Endothelial cell of umbilical vein (primary cell): ENCODE data around the gene SPINK4. TPM values are rescaled to one million over a fixed set of nuclear protein-coding genes. Genes with fewer than 3 reads are reported as not detected.

ENCODE experiments used
- BruUV-seq: library from RNA; stranded (reverse); fragments of 400-500 nt; replicated peaks from 2 replicates; lab custom pipeline; 2021; lab: Mats Ljungman, UMichigan
- CTCF ChIA-PET: fragments of 300-600, 350-600 bp; sonication (Branson Sonifier 250); formaldehyde crosslinking; loops from one replicate; lab custom pipeline; 2021; ENCODE audit warnings: antibody characterized with exemption, inconsistent platforms; lab: Charles Lee
- POLR2A ChIA-PET: fragments of 300-600, 350-600 bp; sonication (Branson Sonifier 250); formaldehyde crosslinking; loops from one replicate; lab custom pipeline; 2021; ENCODE audit warnings: antibody characterized with exemption, inconsistent platforms; lab: Charles Lee
- DNase-seq: peaks from one replicate; pipeline ENCODE4 v3.0.0-alpha.2; 2011; ENCODE audit warnings: low read depth, low spot score
- FAIRE-seq: peaks from 2 replicates; lab custom pipeline; 2011; peaks lifted over from hg19 to GRCh38; lab: Jason Lieb, UNC
- H2AFZ ChIP-seq: 2 replicates; pipeline ENCODE4 v1.6.0; 2012; ENCODE audit warnings: low read depth, low read length, control low read depth, inconsistent platforms
- H3K27ac ChIP-seq: 2 replicates; pipeline ENCODE4 v1.5.1; 2011; ENCODE audit warnings: low read depth, mild to moderate bottlenecking, control low read depth, low read length, moderate library complexity; ENCODE audit not compliant: insufficient read depth
- H3K27me3 ChIP-seq, 2 experiments: 2 replicates each; pipeline versions ENCODE4 v1.6.0 to v1.6.1; 2011; ENCODE audit warnings: low read length in 2 of 2, mixed read lengths in 1 of 2; ENCODE audit not compliant: control insufficient read depth in 2 of 2, insufficient read depth in 2 of 2
- H3K36me3 ChIP-seq, 2 experiments: 2 replicates in 1 of 2; 3 replicates in 1 of 2; pipeline ENCODE4 v1.5.1; 2011; ENCODE audit warnings: low read length in 2 of 2, mild to moderate bottlenecking in 1 of 2, moderate library complexity in 1 of 2; ENCODE audit not compliant: control insufficient read depth in 2 of 2, insufficient read depth in 2 of 2; ENCODE audit errors: extremely low read depth in 1 of 2
- H3K4me1 ChIP-seq: 3 replicates; pipeline ENCODE4 v1.5.1; 2011; ENCODE audit warnings: mild to moderate bottlenecking, low read length; ENCODE audit not compliant: control insufficient read depth, insufficient read depth; ENCODE audit errors: extremely low read depth
- H3K4me2 ChIP-seq: 2 replicates; pipeline ENCODE4 v1.6.1; 2011; ENCODE audit warnings: low read length, control low read depth, mixed read lengths; ENCODE audit not compliant: insufficient read depth
- H3K4me3 ChIP-seq, 3 experiments: fragments of 200-600 bp in 1 of 3; sonication (generic), shearing (Covaris generic) in 1 of 3; replicated peaks in 1 of 3; 2 replicates each; pipeline ENCODE4 v1.5.1; 2011 to 2016; ENCODE audit warnings: control low read depth in 3 of 3, low read length in 3 of 3, mild to moderate bottlenecking in 2 of 3, inconsistent platforms in 1 of 3, low read depth in 1 of 3, moderate library complexity in 1 of 3; ENCODE audit not compliant: insufficient read depth in 1 of 3
- H3K79me2 ChIP-seq: 2 replicates; pipeline ENCODE4 v1.6.0; 2012; ENCODE audit warnings: low read length, inconsistent platforms; ENCODE audit not compliant: control insufficient read depth, insufficient read depth
- H3K9ac ChIP-seq: replicated peaks from 2 replicates; pipeline ENCODE3; 2011; ENCODE audit warnings: low read length, control low read depth; ENCODE audit not compliant: insufficient read depth; ENCODE audit errors: extremely low read depth
- H3K9me1 ChIP-seq: replicated peaks from 3 replicates; pipeline ENCODE4 v1.6.0; 2011; ENCODE audit warnings: mild to moderate bottlenecking, low read length; ENCODE audit not compliant: control insufficient read depth, insufficient read depth; ENCODE audit errors: extremely low read depth
- H3K9me3 ChIP-seq: replicated peaks from 2 replicates; pipeline ENCODE4 v1.5.1; 2012; ENCODE audit warnings: low read length, inconsistent platforms; ENCODE audit not compliant: control insufficient read depth, insufficient read depth
- H4K20me1 ChIP-seq: replicated peaks from 2 replicates; pipeline ENCODE3; 2011; ENCODE audit warnings: mild to moderate bottlenecking, low read length; ENCODE audit not compliant: control insufficient read depth, insufficient read depth; ENCODE audit errors: extremely low read depth
- EZH2 ChIP-seq: IDR thresholded peaks from 2 replicates; pipeline ENCODE4 v1.6.1; 2012; ENCODE audit warnings: borderline replicate concordance, low read depth, mild to moderate bottlenecking, moderate library complexity, low read length, inconsistent platforms; ENCODE audit not compliant: severe bottlenecking
- FOS ChIP-seq: IDR thresholded peaks from 2 replicates; pipeline ENCODE4 v1.6.1; 2011; ENCODE audit warnings: mild to moderate bottlenecking, low read length, moderate library complexity, borderline replicate concordance; ENCODE audit not compliant: insufficient read depth
- GATA2 ChIP-seq: IDR thresholded peaks from 2 replicates; pipeline ENCODE4 v1.7.0; 2011; ENCODE audit warnings: low read depth, mild to moderate bottlenecking, moderate library complexity, mixed read lengths, low read length; ENCODE audit not compliant: insufficient read length, insufficient read depth
- JUN ChIP-seq: IDR thresholded peaks from 2 replicates; pipeline ENCODE4 v1.6.1; 2011; ENCODE audit warnings: borderline replicate concordance, low read depth; ENCODE audit not compliant: insufficient read length, insufficient read depth
- MYC ChIP-seq: IDR thresholded peaks from one replicate; pipeline ENCODE4 v1.6.1; 2011; ENCODE audit warnings: mild to moderate bottlenecking, low read depth, low read length
- POLR2A ChIP-seq: IDR thresholded peaks from 2 replicates; pipeline ENCODE4 v1.6.1; 2012; ENCODE audit warnings: low read depth, mild to moderate bottlenecking, control low read depth, low read length
- POLR2AphosphoS5 ChIP-seq: IDR thresholded peaks from 2 replicates; pipeline ENCODE4 v1.6.1; 2012; ENCODE audit warnings: low read depth, mild to moderate bottlenecking, control low read depth, low read length, moderate library complexity; ENCODE audit not compliant: insufficient read depth
- dilution Hi-C: fragments of 300-500 bp; cut with MboI; formaldehyde crosslinking; loops from one replicate; pipeline ENCODE4 v1.15.0; 2019; ENCODE audit warnings: low sequenced_read_pairs; ENCODE audit not compliant: extremely low pct_ligation_motif_present
- intact Hi-C: fragments of 100-400 bp; cut with micrococcal nuclease; formaldehyde crosslinking; loops from one replicate; pipeline ENCODE4 v1.10.0; 2022
- polyA plus RNA-seq, 4 experiments: library from polyadenylated mRNA; depleted of rRNA in 3 of 4; stranded (reverse) in 3 of 4; unstranded in 1 of 4; fragments of >200 nt; gene quantifications; 2 replicates each; pipeline versions ENCODE4 v1.2.1 to v1.2.3, GENCODE V29; 2011 to 2012; ENCODE audit warnings: missing spikeins in 1 of 4
- total RNA-seq: library from RNA; stranded (reverse); gene quantifications from 2 replicates; pipeline ENCODE4 v1.2.3, GENCODE V29; 2021
- TF ChIP-seq, protein P1 (sequence below), 2 donors: IDR thresholded peaks; 1 replicate in 1 of 2; 2 replicates in 1 of 2; pipeline ENCODE4 v1.5.1; 2011; ENCODE audit warnings: low read length in 2 of 2, mild to moderate bottlenecking in 2 of 2, moderate library complexity in 2 of 2, control low read depth in 1 of 2, inconsistent platforms in 1 of 2, low read depth in 1 of 2; ENCODE audit not compliant: insufficient read depth in 1 of 2; ENCODE audit errors: extremely low read depth in 1 of 2
- TF ChIP-seq, protein P2 (sequence below): IDR thresholded peaks from 2 replicates; pipeline ENCODE4 v1.6.1; 2011; ENCODE audit not compliant: insufficient read depth, insufficient read length

SPINK4 gene
- total and polyA plus RNA-seq, 2 donors (not counting 3 experiments of a cell fraction or from before 2014, with no cell fraction given) = not detected

DNA sequence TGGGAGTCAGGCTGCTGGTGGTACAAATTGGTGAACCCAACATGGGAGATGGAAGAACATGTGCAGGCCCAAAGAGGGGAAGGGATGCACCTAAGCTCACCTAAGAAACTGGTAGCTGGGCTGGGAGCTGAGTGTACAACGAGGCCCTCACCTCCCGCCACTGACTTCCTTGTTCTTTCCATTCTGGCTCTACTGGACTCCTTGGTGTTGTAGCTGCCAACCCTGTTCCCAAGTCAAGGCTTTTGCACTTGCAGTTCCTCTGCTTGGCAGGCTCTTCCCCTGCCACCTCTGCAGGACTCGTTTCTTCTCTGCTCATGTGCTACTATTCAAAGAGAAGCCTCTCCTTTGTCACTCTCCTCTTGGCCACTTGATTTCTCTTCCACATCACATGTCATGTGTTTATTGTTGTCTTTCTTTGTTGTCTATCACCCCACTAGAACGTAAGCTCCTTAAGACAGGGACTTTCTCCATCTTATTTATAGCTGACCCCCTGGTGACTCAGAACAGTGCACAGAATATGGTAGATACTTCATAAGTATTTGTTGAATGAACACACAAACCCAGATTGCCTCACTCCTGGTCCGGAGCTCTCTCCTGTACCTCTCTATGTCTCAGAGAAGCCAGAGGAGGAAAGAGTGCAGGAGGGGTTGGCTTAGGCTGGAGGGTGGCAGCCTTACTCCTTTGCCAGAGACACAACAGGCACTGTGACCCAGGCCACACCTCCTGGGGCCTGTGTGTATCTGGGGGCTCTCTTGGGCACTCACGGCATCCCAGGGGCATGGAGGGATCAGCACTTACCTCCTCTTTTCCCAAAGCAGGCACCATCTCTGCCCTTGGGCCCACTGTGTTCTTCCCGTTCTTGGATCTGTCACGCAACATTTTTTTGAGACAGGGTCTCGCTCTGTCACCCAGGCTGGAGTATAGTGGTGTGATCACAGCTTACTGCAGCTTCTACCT, 5.2 kb upstream of the SPINK4 start:
- H3K27ac ChIP-seq = no peak overlapping the region
- dilution Hi-C loops (no loop called here), intact Hi-C loops (no loop called here)
- H3K27me3 ChIP-seq = peaks cover 0 to 16% of the 10 kb centered on the region in 2 experiments
- TF ChIP-seq EZH2 = no peak
- TF ChIP-seq MYC = no peak
- TF ChIP-seq POLR2AphosphoS5 = no peak
- no peak for TF ChIP-seq POLR2A
- TF ChIP-seq GATA2 = no peak
- TF ChIP-seq FOS = no peak
- TF ChIP-seq, protein P1, sequence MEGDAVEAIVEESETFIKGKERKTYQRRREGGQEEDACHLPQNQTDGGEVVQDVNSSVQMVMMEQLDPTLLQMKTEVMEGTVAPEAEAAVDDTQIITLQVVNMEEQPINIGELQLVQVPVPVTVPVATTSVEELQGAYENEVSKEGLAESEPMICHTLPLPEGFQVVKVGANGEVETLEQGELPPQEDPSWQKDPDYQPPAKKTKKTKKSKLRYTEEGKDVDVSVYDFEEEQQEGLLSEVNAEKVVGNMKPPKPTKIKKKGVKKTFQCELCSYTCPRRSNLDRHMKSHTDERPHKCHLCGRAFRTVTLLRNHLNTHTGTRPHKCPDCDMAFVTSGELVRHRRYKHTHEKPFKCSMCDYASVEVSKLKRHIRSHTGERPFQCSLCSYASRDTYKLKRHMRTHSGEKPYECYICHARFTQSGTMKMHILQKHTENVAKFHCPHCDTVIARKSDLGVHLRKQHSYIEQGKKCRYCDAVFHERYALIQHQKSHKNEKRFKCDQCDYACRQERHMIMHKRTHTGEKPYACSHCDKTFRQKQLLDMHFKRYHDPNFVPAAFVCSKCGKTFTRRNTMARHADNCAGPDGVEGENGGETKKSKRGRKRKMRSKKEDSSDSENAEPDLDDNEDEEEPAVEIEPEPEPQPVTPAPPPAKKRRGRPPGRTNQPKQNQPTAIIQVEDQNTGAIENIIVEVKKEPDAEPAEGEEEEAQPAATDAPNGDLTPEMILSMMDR (IDR thresholded peaks at IDR 0.05; ENCODE audit: extremely low read depth in 1 of 2, insufficient read depth in 1 of 2, low read depth in 1 of 2, low read length in 2 of 2) = no peak
- TF ChIP-seq JUN = no peak
- TF ChIP-seq, protein P2, sequence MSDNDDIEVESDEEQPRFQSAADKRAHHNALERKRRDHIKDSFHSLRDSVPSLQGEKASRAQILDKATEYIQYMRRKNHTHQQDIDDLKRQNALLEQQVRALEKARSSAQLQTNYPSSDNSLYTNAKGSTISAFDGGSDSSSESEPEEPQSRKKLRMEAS = no peak
- H4K20me1 ChIP-seq = no peaks in the 10 kb centered on the region
- POLR2A ChIA-PET = no interaction called here
- H3K9me3 ChIP-seq = no peaks in the 10 kb centered on the region
- BruUV-seq = no TSS peak
- no peak for DNase-seq
- H3K79me2 ChIP-seq = no peaks in the 10 kb centered on the region
- H2AFZ ChIP-seq = no peak overlapping the region
- no peaks in the 10 kb centered on the region for H3K9me1 ChIP-seq
- H3K4me2 ChIP-seq = no peak overlapping the region
- no peak for FAIRE-seq
- no peak overlapping the region for H3K9ac ChIP-seq
- CTCF ChIA-PET = interaction anchor here (1.2 to 1.7 kb wide), 2 partner anchors 9 to 14 kb away, joined by 3 to 5 read pairs; no protein-coding TSS in a partner anchor
- H3K36me3 ChIP-seq = no peaks in the 10 kb centered on the region
- no peak overlapping the region for H3K4me3 ChIP-seq
- no peaks in the 10 kb centered on the region for H3K4me1 ChIP-seq
